Neural cell (in vitro differentiated cells): ENCODE results near the gene CLEC20A. TPM values are rescaled to one million over a fixed set of nuclear protein-coding genes. Genes with fewer than 3 reads are reported as not detected.

Source experiments
- H2AFZ ChIP-seq: fragments of 200-600, 300-800 bp; sonication (generic), shearing (Covaris generic); 2 replicates; pipeline ENCODE4 v1.6.0; 2014; ENCODE audit warnings: low read depth, mild to moderate bottlenecking, antibody characterized with exemption, low read length, moderate library complexity
- H3F3A ChIP-seq: fragments of 200-600 bp; shearing (Covaris generic); 2 replicates; pipeline ENCODE4 v1.6.1; 2016; ENCODE audit warnings: mild to moderate bottlenecking, moderate library complexity, mixed read lengths, antibody characterized with exemption, low read length; ENCODE audit not compliant: insufficient read depth, poor library complexity, severe bottlenecking
- H3K27ac ChIP-seq: fragments of 200-600, 300-800 bp; sonication (generic), shearing (Covaris generic); 2 replicates; pipeline ENCODE4 v1.5.1; 2014; ENCODE audit warnings: mild to moderate bottlenecking, low read length, moderate library complexity
- H3K27me3 ChIP-seq: fragments of 300-800, 200-600 bp; sonication (generic), shearing (Covaris generic); 2 replicates; pipeline ENCODE4 v1.6.0; 2014; ENCODE audit warnings: mild to moderate bottlenecking, low read depth, low read length, moderate library complexity; ENCODE audit not compliant: insufficient read depth
- H3K36me3 ChIP-seq: fragments of 300-800, 200-600 bp; sonication (generic), shearing (Covaris generic); 2 replicates; pipeline ENCODE4 v1.5.1; 2014; ENCODE audit warnings: mild to moderate bottlenecking, antibody characterized with exemption, low read length, moderate library complexity; ENCODE audit not compliant: insufficient read depth
- H3K4me2 ChIP-seq: fragments of 300-800, 200-600 bp; sonication (generic), shearing (Covaris generic); 2 replicates; pipeline ENCODE4 v1.6.0; 2014; ENCODE audit warnings: mild to moderate bottlenecking, low read length
- H3K4me3 ChIP-seq: fragments of 300-800, 200-600 bp; sonication (generic), shearing (Covaris generic); 2 replicates; pipeline ENCODE4 v1.5.1; 2014; ENCODE audit warnings: mild to moderate bottlenecking, low read length, moderate library complexity
- H3K79me2 ChIP-seq: fragments of 200-600 bp; shearing (Covaris generic); replicated peaks from 2 replicates; pipeline ENCODE4 v1.6.0; 2014; ENCODE audit warnings: mild to moderate bottlenecking, low read length, moderate library complexity; ENCODE audit not compliant: insufficient read depth
- H3K9ac ChIP-seq: fragments of 300-800, 200-600 bp; sonication (generic), shearing (Covaris generic); 2 replicates; pipeline ENCODE4 v1.6.1; 2016; ENCODE audit warnings: mild to moderate bottlenecking, low read length, mixed read lengths
- H3K9me2 ChIP-seq: fragments of 200-600 bp; shearing (Covaris generic); 2 replicates; pipeline ENCODE4 v1.6.1; 2016; ENCODE audit warnings: mild to moderate bottlenecking, low read length, mixed read lengths; ENCODE audit not compliant: insufficient read depth
- H3K9me3 ChIP-seq: fragments of 200-600, 300-800 bp; sonication (generic), shearing (Covaris generic); 2 replicates; pipeline ENCODE4 v1.6.1; 2016; ENCODE audit warnings: mild to moderate bottlenecking, mixed run types, low read length, moderate library complexity, mixed read lengths
- H4K20me1 ChIP-seq: fragments of 200-600 bp; shearing (Covaris generic); 2 replicates; pipeline ENCODE4 v1.6.1; 2016; ENCODE audit warnings: mild to moderate bottlenecking, mixed run types; ENCODE audit not compliant: insufficient read depth
- CTCF ChIP-seq: fragments of 450-650 bp; IDR thresholded peaks from 2 replicates; pipeline ENCODE4 v1.5.1; 2014; ENCODE audit warnings: antibody characterized with exemption, mild to moderate bottlenecking, moderate library complexity; ENCODE audit not compliant: poor library complexity, severe bottlenecking
- EP300 ChIP-seq: fragments of 450-650 bp; conservative IDR thresholded peaks from 2 replicates; pipeline ENCODE4 v1.6.1; 2014; ENCODE audit warnings: antibody characterized with exemption, mild to moderate bottlenecking, moderate library complexity; ENCODE audit not compliant: poor library complexity, severe bottlenecking
- EZH2 ChIP-seq: fragments of 200-600, 300-800 bp; shearing (Covaris generic), sonication (generic); IDR thresholded peaks from 2 replicates; pipeline ENCODE4 v1.6.1; 2014; ENCODE audit warnings: antibody characterized with exemption, low read length, borderline replicate concordance, mild to moderate bottlenecking; ENCODE audit not compliant: insufficient read depth, poor library complexity, severe bottlenecking
- MXI1 ChIP-seq: fragments of 450-650 bp; conservative IDR thresholded peaks from 2 replicates; pipeline ENCODE4 v1.6.1; 2014; ENCODE audit warnings: antibody characterized with exemption, mild to moderate bottlenecking; ENCODE audit not compliant: poor library complexity, severe bottlenecking
- POLR2AphosphoS5 ChIP-seq: IDR thresholded peaks from 2 replicates; pipeline ENCODE4 v1.6.1; 2012
- RAD21 ChIP-seq: fragments of 450-650 bp; conservative IDR thresholded peaks from 2 replicates; pipeline ENCODE4 v1.6.1; 2014; ENCODE audit warnings: antibody characterized with exemption, mild to moderate bottlenecking, moderate library complexity
- REST ChIP-seq: IDR thresholded peaks from 2 replicates; pipeline ENCODE4 v1.6.1; 2012; ENCODE audit warnings: borderline replicate concordance
- SMC3 ChIP-seq: fragments of 450-650 bp; conservative IDR thresholded peaks from 2 replicates; pipeline ENCODE4 v1.6.1; 2014; ENCODE audit warnings: antibody characterized with exemption, mild to moderate bottlenecking, moderate library complexity; ENCODE audit not compliant: poor library complexity
- TAF1 ChIP-seq: IDR thresholded peaks from 2 replicates; pipeline ENCODE4 v1.6.1; 2012; ENCODE audit warnings: low read depth
- polyA plus RNA-seq: library from polyadenylated mRNA; depleted of rRNA; stranded (reverse); fragments of >200 nt; gene quantifications from 2 replicates; pipeline ENCODE4 v1.2.3, GENCODE V29; 2014

CLEC20A gene
- polyA plus RNA-seq, 1 donor from 2014 or later: 0.78 TPM

- Histone ChIP-seq H3K36me3 (no peaks in the 10 kb centered on the region), H3K27me3 (no peaks in the 10 kb centered on the region), H3K9me3 (no peaks in the 10 kb centered on the region), H2AFZ (no peak overlapping the region), H4K20me1 (no peaks in the 10 kb centered on the region), H3K79me2 (no peaks in the 10 kb centered on the region), H3K27ac (no peak overlapping the region), H3K4me2 (no peak overlapping the region), H3K9me2 (no peaks in the 10 kb centered on the region), H3K9ac (no peak overlapping the region), H3F3A (no peaks in the 10 kb centered on the region), H3K4me3 (no peak overlapping the region)
- TF ChIP-seq EP300 (no peak), POLR2AphosphoS5 (no peak), SMC3 (no peak), REST (no peak), TAF1 (no peak)
Observed at GRCh38 chr1:178490136-178490535, 6.6 kb downstream of the CLEC20A start.

- Histone ChIP-seq H3K9me2 (no peaks in the 10 kb centered on the region), H3K27me3 (no peaks in the 10 kb centered on the region), H4K20me1 (no peaks in the 10 kb centered on the region), H3K4me3 (no peak overlapping the region), H3K79me2 (no peaks in the 10 kb centered on the region), H3K9me3 (no peaks in the 10 kb centered on the region), H3K36me3 (no peaks in the 10 kb centered on the region), H3F3A (no peaks in the 10 kb centered on the region), H3K4me2 (no peak overlapping the region), H3K27ac (no peak overlapping the region), H2AFZ (no peak overlapping the region), H3K9ac (no peak overlapping the region)
- TF ChIP-seq MXI1 (no peak), EZH2 (no peak), EP300 (no peak), TAF1 (no peak), RAD21 (no peak), REST (no peak), POLR2AphosphoS5 (no peak), SMC3 (no peak), CTCF (no peak)
Observed at GRCh38 chr1:178489399-178489798, 7.4 kb downstream of the CLEC20A start.
